ENCODE data around the gene APPL2. TPM values are rescaled to one million over a fixed set of nuclear protein-coding genes. Genes with fewer than 3 reads are reported as not detected.
A peak's percentile ranks its signal among the peaks of the same experiment; 100 is the strongest.
"Not testable (repeated sequence)": the region's sequence is repeated elsewhere in the genome, so short reads cannot be mapped to it uniquely, and the experiment has no call there.

APPL2 gene
- total RNA-seq, 1 donor: 67.0 TPM

- H4K20me1 ChIP-seq (ENCODE audit: insufficient read depth, low read length): no peaks in the 10 kb centered on the region
- no peaks in the 10 kb centered on the region for H3K79me2 ChIP-seq (ENCODE audit: insufficient read depth, low read length)
- H2AFZ ChIP-seq (ENCODE audit: low read length): no peak overlapping the region
- peak overlapping the region; percentile 5 for H3K4me3 ChIP-seq (ENCODE audit: insufficient read depth, low read length)
- peak overlapping the region; percentile 91 for H3K27ac ChIP-seq (ENCODE audit: low read depth, low read length)
- no peak for DNase-seq (ENCODE audit: insufficient read length, low spot score, missing footprints)
- peaks cover 60% of the 10 kb centered on the region for H3K4me1 ChIP-seq (ENCODE audit: insufficient read depth, low read length)
- no peaks in the 10 kb centered on the region for H3K27me3 ChIP-seq (ENCODE audit: insufficient read depth, low read length)
- no peaks in the 10 kb centered on the region for H3K9me3 ChIP-seq (ENCODE audit: low read depth, low read length)
- no peaks in the 10 kb centered on the region for H3K36me3 ChIP-seq (ENCODE audit: insufficient read depth, low read length)
- no peak for TF ChIP-seq CTCF (IDR thresholded peaks at IDR 0.05; ENCODE audit: extremely low read depth, low read depth, low read length)
- H3K4me2 ChIP-seq (ENCODE audit: insufficient read depth, low read length): peak overlapping the region; percentile 35
These were observed 21.4 kb upstream of the APPL2 start for GRCh38 chr12:105257321-105257728.

GRCh38 chr12:105256921-105257320, 20.9 kb upstream of the APPL2 start:
- Histone ChIP-seq H3K4me1 (ENCODE audit: insufficient read depth, low read length) (peaks cover 60% of the 10 kb centered on the region), H3K79me2 (ENCODE audit: insufficient read depth, low read length) (no peaks in the 10 kb centered on the region)

GRCh38 chr12:105256431-105256830, 20.5 kb upstream of the APPL2 start:
- Histone ChIP-seq H3K4me2 (ENCODE audit: insufficient read depth, low read length) (peak overlapping the region; percentile 35), H3K4me1 (ENCODE audit: insufficient read depth, low read length) (peaks cover 60% of the 10 kb centered on the region), H3K27ac (ENCODE audit: low read depth, low read length) (peak overlapping the region; percentile 91)
- not testable (repeated sequence) for DNase-seq (ENCODE audit: insufficient read length, low spot score, missing footprints); H3K9me3 ChIP-seq (ENCODE audit: low read depth, low read length); H3K36me3 ChIP-seq (ENCODE audit: insufficient read depth, low read length); H4K20me1 ChIP-seq (ENCODE audit: insufficient read depth, low read length); H2AFZ ChIP-seq (ENCODE audit: low read length); H3K27me3 ChIP-seq (ENCODE audit: insufficient read depth, low read length); H3K4me3 ChIP-seq (ENCODE audit: insufficient read depth, low read length); H3K79me2 ChIP-seq (ENCODE audit: insufficient read depth, low read length)

More at GRCh38 chr12:105256921-105257320, 20.9 kb upstream of the APPL2 start:
- no peak for TF ChIP-seq CTCF (IDR thresholded peaks at IDR 0.05; ENCODE audit: extremely low read depth, low read depth, low read length)
- H3K27ac ChIP-seq (ENCODE audit: low read depth, low read length): peak overlapping the region; percentile 91
- H2AFZ ChIP-seq (ENCODE audit: low read length): no peak overlapping the region
- no peaks in the 10 kb centered on the region for H3K36me3 ChIP-seq (ENCODE audit: insufficient read depth, low read length)
- H3K9me3 ChIP-seq (ENCODE audit: low read depth, low read length): no peaks in the 10 kb centered on the region
- no peak for DNase-seq (ENCODE audit: insufficient read length, low spot score, missing footprints)
- H3K4me3 ChIP-seq (ENCODE audit: insufficient read depth, low read length): peak overlapping the region; percentile 5
- H3K27me3 ChIP-seq (ENCODE audit: insufficient read depth, low read length): no peaks in the 10 kb centered on the region
- H4K20me1 ChIP-seq (ENCODE audit: insufficient read depth, low read length): no peaks in the 10 kb centered on the region
- peak overlapping the region; percentile 35 for H3K4me2 ChIP-seq (ENCODE audit: insufficient read depth, low read length)

GRCh38 chr12:105256011-105256410, 20.0 kb upstream of the APPL2 start:
- DNase-seq (ENCODE audit: insufficient read length, low spot score, missing footprints): no peak
- no peak for TF ChIP-seq CTCF (IDR thresholded peaks at IDR 0.05; ENCODE audit: extremely low read depth, low read depth, low read length)
- Histone ChIP-seq H3K4me1 (ENCODE audit: insufficient read depth, low read length) (peaks cover 60% of the 10 kb centered on the region), H3K79me2 (ENCODE audit: insufficient read depth, low read length) (no peaks in the 10 kb centered on the region), H3K36me3 (ENCODE audit: insufficient read depth, low read length) (no peaks in the 10 kb centered on the region), H3K4me3 (ENCODE audit: insufficient read depth, low read length) (no peak overlapping the region), H3K27ac (ENCODE audit: low read depth, low read length) (peak overlapping the region; percentile 91), H3K9me3 (ENCODE audit: low read depth, low read length) (no peaks in the 10 kb centered on the region), H2AFZ (ENCODE audit: low read length) (peak overlapping the region; percentile 8), H3K27me3 (ENCODE audit: insufficient read depth, low read length) (no peaks in the 10 kb centered on the region), H3K4me2 (ENCODE audit: insufficient read depth, low read length) (peak overlapping the region; percentile 11), H4K20me1 (ENCODE audit: insufficient read depth, low read length) (no peaks in the 10 kb centered on the region)

Measured in osteoblast (primary cell).